Mucosa of descending colon (tissue), 3 donors: ENCODE measurements around the gene C3orf20. TPM values are rescaled to one million over a fixed set of nuclear protein-coding genes. Genes with fewer than 3 reads are reported as not detected.

ENCODE experiments used
- ATAC-seq: fragments of 200-7000 bp; cut with Tn5 transposase; one replicate; pipeline ENCODE4 v1.9.1; 2020; ENCODE audit warnings: mild to moderate bottlenecking, moderate library complexity
- DNase-seq, 3 donors: peaks; one replicate each; pipeline ENCODE4 v3.0.0-alpha.2; 2020
- H3K36me3 ChIP-seq: fragments of 200-600 bp; one replicate; pipeline ENCODE4 v1.8.0; 2021; ENCODE audit warnings: low read depth, mild to moderate bottlenecking
- H3K4me1 ChIP-seq: fragments of 200-600 bp; one replicate; pipeline ENCODE4 v1.8.0; 2021; ENCODE audit warnings: low read depth, mild to moderate bottlenecking
- H3K4me3 ChIP-seq: fragments of 200-600 bp; one replicate; pipeline ENCODE4 v1.8.0; 2021; ENCODE audit warnings: mild to moderate bottlenecking
- H3K9me3 ChIP-seq: fragments of 200-600 bp; one replicate; pipeline ENCODE4 v1.8.0; 2021; ENCODE audit warnings: mild to moderate bottlenecking
- CTCF ChIP-seq: fragments of 200-600 bp; IDR thresholded peaks from one replicate; pipeline ENCODE4 v1.8.0; 2022; ENCODE audit warnings: antibody characterized with exemption, mild to moderate bottlenecking
- intact Hi-C, 2 donors: fragments of 100-400 bp; cut with DNase I in 1 of 2; cut with micrococcal nuclease in 1 of 2; formaldehyde crosslinking; loops; one replicate each; pipeline versions ENCODE4 v1.11.0 to v1.11.1; 2022; cut with DNase I, micrococcal nuclease
- total RNA-seq, 3 donors: library from RNA; stranded (reverse); fragmentation: NEBNext Ultra II Directional in 2 of 3; extraction: Animal tissue kit (Norgen Biotek cat#: 25700) in 2 of 3; gene quantifications; one replicate each; pipeline versions ENCODE4 v1.2.1 to v1.2.4, GENCODE V29; 2021 to 2023
- donor health status: DM: no; HTN: no; CAD: no; lungs with moderate emphysema.
- donor health status: DM: no; HTN: no; CAD: no.
- donor health status: DM: no; HTN: yes; CAD: no.

C3orf20 gene
- total RNA-seq, 3 donors from 2014 or later = not detected

DNA sequence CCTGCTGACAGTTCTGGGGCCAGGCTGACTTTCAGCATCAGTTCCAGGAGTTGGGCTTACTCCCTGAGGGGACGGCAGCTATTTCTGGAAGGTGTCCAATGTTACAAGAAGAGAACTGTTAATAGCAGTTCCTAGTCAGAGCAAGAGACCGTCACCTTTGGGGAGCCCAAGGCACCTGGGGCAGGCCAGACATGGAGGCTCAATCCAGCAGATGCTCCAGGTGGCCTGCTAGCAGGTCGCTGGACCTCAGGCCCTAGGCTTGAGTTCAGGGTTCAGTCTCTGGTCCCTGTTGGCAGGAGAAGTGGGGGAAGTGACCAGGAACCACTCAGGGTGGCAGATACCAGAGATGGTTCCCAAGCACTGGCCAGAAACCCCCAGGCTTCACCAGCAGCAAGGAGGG is 25.9 kb downstream of the C3orf20 start:
- DNase-seq = no peak
- Histone ChIP-seq H3K4me1 (no peaks in the 10 kb centered on the region), H3K4me3 (no peak overlapping the region), H3K9me3 (no peaks in the 10 kb centered on the region), H3K36me3 (no peaks in the 10 kb centered on the region)
- ATAC-seq = no peak
- TF ChIP-seq CTCF = no peak
- intact Hi-C loops = no loop called here

DNA sequence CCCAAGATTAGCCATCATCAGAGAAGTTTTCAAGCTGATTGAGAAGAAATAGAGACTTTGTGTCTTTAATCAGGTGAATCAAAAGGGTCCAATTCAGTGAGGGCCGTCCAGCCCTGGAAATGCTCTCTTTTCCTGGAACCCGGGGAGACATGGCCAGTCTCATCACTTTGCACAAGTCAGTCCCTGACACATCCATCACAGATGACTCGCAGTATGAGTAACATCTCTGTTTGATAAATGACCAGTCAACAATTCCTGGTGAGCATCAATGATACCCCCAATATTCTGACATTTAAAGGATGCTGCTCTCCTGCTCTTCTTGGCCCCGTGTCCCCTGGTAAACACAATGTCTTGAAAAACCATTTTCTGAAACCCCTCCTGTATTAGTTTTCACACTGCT is 26.7 kb downstream of the C3orf20 start:
- intact Hi-C loops = no loop called here
- H3K9me3 ChIP-seq = no peaks in the 10 kb centered on the region
- ATAC-seq (no peak), DNase-seq (no peak)
- H3K4me3 ChIP-seq = no peak overlapping the region
- no peak for TF ChIP-seq CTCF
- no peaks in the 10 kb centered on the region for H3K36me3 ChIP-seq
- no peaks in the 10 kb centered on the region for H3K4me1 ChIP-seq

DNA sequence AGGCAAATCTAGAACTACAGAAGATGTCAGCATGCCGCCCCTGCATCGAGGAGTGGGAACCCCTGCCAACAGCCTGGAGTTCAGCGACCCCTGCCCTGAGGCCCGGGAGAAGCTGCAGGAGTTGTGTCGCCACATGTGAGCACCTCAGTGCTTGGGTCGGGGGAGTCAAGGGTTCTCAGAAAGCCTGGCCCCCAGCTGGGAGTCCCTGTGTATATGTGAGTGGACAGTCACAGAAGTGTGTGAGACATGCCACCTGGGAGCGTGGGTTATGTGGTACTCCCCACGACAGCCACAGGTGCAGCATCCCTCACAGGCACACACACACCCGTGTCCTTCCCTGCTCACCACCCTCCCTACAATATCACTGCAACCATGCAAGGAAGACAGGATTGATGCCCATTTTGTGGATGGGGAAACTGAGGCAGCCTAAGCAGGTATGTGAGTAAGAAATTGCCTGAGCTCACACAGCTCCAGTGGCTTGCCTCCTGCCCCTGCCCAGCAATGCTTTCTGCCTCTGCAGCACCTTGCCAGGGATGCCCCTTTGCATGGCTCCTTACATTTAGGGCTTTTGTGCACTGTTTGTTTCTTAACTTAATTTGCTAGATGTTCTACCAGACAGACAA is 28.3 kb downstream of the C3orf20 start:
- TF ChIP-seq CTCF = no peak

DNA sequence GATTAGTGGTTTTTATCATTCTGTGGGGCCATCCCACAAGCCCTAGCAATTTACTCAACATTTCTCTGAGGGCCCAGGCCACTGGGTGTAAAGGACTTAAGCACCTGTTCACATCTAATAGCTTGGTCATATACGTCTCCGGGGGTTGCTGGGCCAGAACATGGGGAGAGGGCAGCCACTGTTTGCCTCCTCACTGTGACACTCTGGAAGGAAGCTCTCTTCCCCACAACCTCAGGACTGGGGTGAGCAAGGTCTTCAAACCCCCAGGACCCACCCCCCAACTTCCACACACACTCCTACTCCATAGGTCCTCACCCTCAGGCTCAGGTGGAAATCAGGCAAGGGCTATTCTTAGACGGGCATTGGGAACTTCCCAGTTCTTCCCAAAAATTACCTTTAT is 28.9 kb downstream of the C3orf20 start:
- no peak for TF ChIP-seq CTCF
- ATAC-seq (no peak), DNase-seq (no peak)
- H3K9me3 ChIP-seq = no peaks in the 10 kb centered on the region
- no peaks in the 10 kb centered on the region for H3K36me3 ChIP-seq
- intact Hi-C loops = no loop called here
- no peak overlapping the region for H3K4me3 ChIP-seq
- no peaks in the 10 kb centered on the region for H3K4me1 ChIP-seq

More for the DNA sequence above, 28.3 kb downstream of the C3orf20 start:
- Histone ChIP-seq H3K9me3 (no peaks in the 10 kb centered on the region), H3K4me1 (no peaks in the 10 kb centered on the region), H3K4me3 (no peak overlapping the region), H3K36me3 (no peaks in the 10 kb centered on the region)
- DNase-seq = no peak
- intact Hi-C loops = no loop called here
- ATAC-seq = no peak

DNA sequence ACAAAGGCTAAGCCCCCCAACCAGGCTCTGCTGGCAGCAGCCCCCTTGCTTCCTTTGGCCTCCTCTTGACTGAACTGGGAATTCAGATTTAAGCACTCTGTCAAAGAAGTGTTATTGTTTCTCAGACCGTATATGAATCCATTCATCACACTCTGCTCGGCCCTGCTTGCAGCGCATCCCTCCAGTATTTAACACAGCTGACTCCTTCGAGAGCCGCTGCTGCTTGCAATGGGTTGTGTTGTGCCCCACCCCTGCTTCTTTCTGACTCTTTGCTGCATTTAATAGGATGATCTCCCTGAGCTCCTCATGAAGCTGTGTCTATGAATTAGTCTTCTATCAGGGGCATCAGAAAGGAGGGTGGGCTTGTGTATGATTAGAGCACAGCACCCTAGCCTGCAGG is 31.2 kb downstream of the C3orf20 start:
- Histone ChIP-seq H3K36me3 (no peaks in the 10 kb centered on the region), H3K4me1 (no peaks in the 10 kb centered on the region), H3K4me3 (no peak overlapping the region), H3K9me3 (no peaks in the 10 kb centered on the region)
- ATAC-seq (no peak), DNase-seq (no peak)
- intact Hi-C loops = no loop called here
- no peak for TF ChIP-seq CTCF

DNA sequence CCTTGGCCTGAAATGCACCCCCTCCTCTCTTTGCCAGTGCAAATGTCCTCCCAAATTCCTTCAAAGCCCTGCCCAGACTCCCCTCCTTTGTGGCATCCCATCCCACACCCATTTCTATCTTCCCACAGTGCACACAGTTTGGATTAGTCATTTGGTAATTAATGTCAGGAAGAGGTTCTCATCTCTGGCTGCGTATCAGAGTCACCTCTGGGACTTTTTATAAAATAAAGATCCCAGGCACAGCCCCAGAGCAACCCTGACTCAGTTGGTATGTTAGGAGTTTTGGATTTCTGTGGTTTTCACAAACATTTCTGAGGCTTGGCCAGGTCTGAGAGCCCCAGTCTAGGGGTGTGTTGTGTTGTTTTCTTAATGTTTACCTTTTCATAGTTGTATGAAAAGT is 41.6 kb downstream of the C3orf20 start:
- Histone ChIP-seq H3K4me3 (no peak overlapping the region), H3K36me3 (no peaks in the 10 kb centered on the region), H3K4me1 (no peaks in the 10 kb centered on the region), H3K9me3 (peaks cover 6% of the 10 kb centered on the region)
- no peak for ATAC-seq
- no peak for TF ChIP-seq CTCF
- no peak for DNase-seq
- intact Hi-C loops = no loop called here
